ENCODE data around the gene LRRC47. TPM values are rescaled to one million over a fixed set of nuclear protein-coding genes. Genes with fewer than 3 reads are reported as not detected.

Gene LRRC47
- total and polyA plus RNA-seq, 2 experiments from 2014 or later: 15.1 to 41.9 TPM

DNA sequence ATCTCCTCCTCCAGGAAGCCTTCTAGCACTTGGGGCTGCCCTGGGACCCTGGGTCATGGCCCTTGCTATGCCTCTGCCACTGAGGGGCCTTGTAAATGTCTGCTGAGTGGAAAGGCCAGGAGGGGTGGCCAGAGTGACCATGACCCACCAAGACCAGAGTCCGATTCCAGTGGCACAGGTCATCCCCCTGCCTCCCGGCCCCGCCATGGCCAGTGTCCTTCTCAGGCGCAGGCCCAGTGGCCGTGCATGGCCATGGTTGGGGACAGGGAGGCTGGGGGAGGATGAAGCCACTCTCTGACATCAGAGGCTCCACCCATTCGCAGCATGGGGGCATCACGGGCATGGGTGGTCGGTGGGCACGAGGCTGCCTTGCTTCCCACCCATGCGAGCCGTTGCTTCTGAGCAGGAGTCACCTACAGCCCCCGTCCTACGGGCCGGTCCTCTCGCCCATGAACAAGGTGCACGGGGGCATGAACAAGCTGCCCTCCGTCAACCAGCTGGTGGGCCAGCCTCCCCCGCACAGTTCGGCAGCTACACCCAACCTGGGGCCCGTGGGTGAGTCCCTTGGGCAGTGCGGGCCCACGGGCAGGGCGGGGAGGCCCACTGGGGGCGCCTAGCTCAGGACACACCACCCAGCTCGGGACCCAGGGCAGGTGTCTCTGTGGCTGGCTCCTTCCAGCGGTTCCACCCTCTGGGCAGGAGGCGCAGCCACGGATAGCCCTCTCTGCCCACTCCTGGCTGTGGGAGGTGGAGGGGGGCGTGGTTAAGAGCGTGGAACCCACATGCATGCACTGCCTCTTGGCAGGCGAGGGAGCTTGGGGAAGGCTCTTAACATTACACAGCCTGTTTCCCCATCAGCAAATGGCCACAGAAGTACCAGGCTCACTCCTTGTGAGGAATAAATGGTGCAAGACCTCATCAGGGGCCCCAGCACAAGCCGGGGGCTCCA is 66.4 kb downstream of the LRRC47 start:
- TF ChIP-seq EZH2 (IDR thresholded peaks at IDR 0.05; ENCODE audit: insufficient read depth, poor library complexity, severe bottlenecking) (no peak), EZH2phosphoT487 (IDR thresholded peaks at IDR 0.05; ENCODE audit: insufficient read depth, low read depth) (no peak)
- no peaks in the 10 kb centered on the region for H3K36me3 ChIP-seq (ENCODE audit: low read depth)
- no peaks in the 10 kb centered on the region for H3K9me2 ChIP-seq (ENCODE audit: insufficient read depth)
- no peaks in the 10 kb centered on the region for H3K9me3 ChIP-seq (ENCODE audit: low read depth)
- H2AFZ ChIP-seq: no peak overlapping the region
- peak; percentile 38 for DNase-seq
- no peaks in the 10 kb centered on the region for H3F3A ChIP-seq (ENCODE audit: insufficient read depth)
- H3K4me1 ChIP-seq (ENCODE audit: insufficient read depth): peaks cover 7% of the 10 kb centered on the region; the same call in 1 of the 2 replicates
- H3K9ac ChIP-seq: no peak overlapping the region
- no peak overlapping the region for H3K4me3 ChIP-seq
- H4K20me1 ChIP-seq (ENCODE audit: insufficient read depth): no peaks in the 10 kb centered on the region
- no peaks in the 10 kb centered on the region; the same call in 1 of the 2 replicates for H3K27me3 ChIP-seq (replicated peaks; ENCODE audit: insufficient read depth)
- H3K79me2 ChIP-seq (ENCODE audit: insufficient read depth): no peaks in the 10 kb centered on the region
- in situ Hi-C loops (cut with MboI): no loop called here
- H3K27ac ChIP-seq: no peak overlapping the region
- 48 to 49% methylated on average over 29 to 32 of the region's 32 CpGs for WGBS, 2 experiments (ENCODE audit: low coverage in 1 of 2, low lambda C conversion rate in 2 of 2, missing lambda C conversion rate in 2 of 2)
- no peak overlapping the region for H3K4me2 ChIP-seq (ENCODE audit: unreplicated experiment)

Small RNA genes within 50 kb of the gene (small RNA-seq; reads per million reads assigned to genes)
- gene RF02197 (ENCODE audit: low read depth, low replicate concordance): not detected
- gene RN7SL574P (ENCODE audit: low read depth, low replicate concordance): not detected

Other genes with a start within 250 kb of the LRRC47 start
- gene MEGF6, start 185.0 kb downstream of the LRRC47 start, total RNA-seq (2014; rRNA removed; shearing (Covaris generic)): 108 and 129 TPM in 2 replicates
- gene MEGF6, start 185.0 kb downstream of the LRRC47 start, polyA plus RNA-seq (2016; fragmentation: Nextera tagmentation; extraction: Ambion mirVana): 37.9 and 39.3 TPM in 2 replicates
- gene TPRG1L, start 171.5 kb downstream of the LRRC47 start, total RNA-seq (2014; rRNA removed; shearing (Covaris generic)): 27.6 and 30.9 TPM in 2 replicates
- 30.7 and 30.9 TPM in 2 replicates for gene TPRG1L, start 171.5 kb downstream of the LRRC47 start, polyA plus RNA-seq (2016; fragmentation: Nextera tagmentation; extraction: Ambion mirVana)
- gene WRAP73, start 146.4 kb downstream of the LRRC47 start, total RNA-seq (2014; rRNA removed; shearing (Covaris generic)): 15.7 and 16.9 TPM in 2 replicates
- gene WRAP73, start 146.4 kb downstream of the LRRC47 start, polyA plus RNA-seq (2016; fragmentation: Nextera tagmentation; extraction: Ambion mirVana): 16.3 and 20.2 TPM in 2 replicates
- gene TP73, start 144.0 kb downstream of the LRRC47 start, total RNA-seq (2014; rRNA removed; shearing (Covaris generic)): not detected in 2 replicates
- gene TP73, start 144.0 kb downstream of the LRRC47 start, polyA plus RNA-seq (2016; fragmentation: Nextera tagmentation; extraction: Ambion mirVana): 0.08 TPM in 1 of 2 replicates, not detected in the other
- gene CCDC27, start 44.0 kb downstream of the LRRC47 start, total RNA-seq (2014; rRNA removed; shearing (Covaris generic)): not detected in 2 replicates
- gene CCDC27, start 44.0 kb downstream of the LRRC47 start, polyA plus RNA-seq (2016; fragmentation: Nextera tagmentation; extraction: Ambion mirVana): not detected in 2 replicates
- gene SMIM1, start 23.7 kb downstream of the LRRC47 start, total RNA-seq (2014; rRNA removed; shearing (Covaris generic)): not detected in 2 replicates
- not detected in 2 replicates for gene SMIM1, start 23.7 kb downstream of the LRRC47 start, polyA plus RNA-seq (2016; fragmentation: Nextera tagmentation; extraction: Ambion mirVana)
- gene CEP104, start 60.7 kb upstream of the LRRC47 start, total RNA-seq (2014; rRNA removed; shearing (Covaris generic)): 12.3 and 14.8 TPM in 2 replicates
- 24.7 and 29.8 TPM in 2 replicates for gene CEP104, start 60.7 kb upstream of the LRRC47 start, polyA plus RNA-seq (2016; fragmentation: Nextera tagmentation; extraction: Ambion mirVana)
- 6.4 and 18.3 TPM in 2 replicates for gene DFFB, start 61.0 kb upstream of the LRRC47 start, total RNA-seq (2014; rRNA removed; shearing (Covaris generic))
- 2.4 and 3.2 TPM in 2 replicates for gene DFFB, start 61.0 kb upstream of the LRRC47 start, polyA plus RNA-seq (2016; fragmentation: Nextera tagmentation; extraction: Ambion mirVana)
- gene C1orf174, start 103.8 kb upstream of the LRRC47 start, total RNA-seq (2014; rRNA removed; shearing (Covaris generic)): 18.5 and 33.2 TPM in 2 replicates
- gene C1orf174, start 103.8 kb upstream of the LRRC47 start, polyA plus RNA-seq (2016; fragmentation: Nextera tagmentation; extraction: Ambion mirVana): 35.9 and 36.9 TPM in 2 replicates